ENCODE data around the gene RASGRP1. TPM values are rescaled to one million over a fixed set of nuclear protein-coding genes. Genes with fewer than 3 reads are reported as not detected.

The RASGRP1 gene
- total RNA-seq, 1 experiment from 2014 or later: 2.8 TPM

GRCh38 chr15:38482572-38482971 lies 82.0 kb downstream of the RASGRP1 start (continued):
- TF ChIP-seq TCF7 (CRISPR knock-in tag; IDR thresholded peaks at IDR 0.05; ENCODE audit: low read depth): no peak

GRCh38 chr15:38481761-38482160 lies 82.9 kb downstream of the RASGRP1 start:
- H3K4me3 Mint-ChIP-seq: no peak overlapping the region
- ATAC-seq (no peak), DNase-seq (ENCODE audit: low spot score) (no peak)
- H3K27ac Mint-ChIP-seq: no peak overlapping the region
- TF ChIP-seq ESRRA (CRISPR knock-in tag; IDR thresholded peaks at IDR 0.05; ENCODE audit: borderline replicate concordance): no peak
- TF ChIP-seq RELA (CRISPR knock-in tag; IDR thresholded peaks at IDR 0.05; ENCODE audit: borderline replicate concordance): no peak
- no peak for TF ChIP-seq PREB (CRISPR knock-in tag; IDR thresholded peaks at IDR 0.05; ENCODE audit: borderline replicate concordance)
- no peak for TF ChIP-seq ELF4 (CRISPR knock-in tag; IDR thresholded peaks at IDR 0.05; ENCODE audit: low read depth)
- no peak for TF ChIP-seq E2F1 (CRISPR knock-in tag; IDR thresholded peaks at IDR 0.05)
- TF ChIP-seq GTF2I (CRISPR knock-in tag; conservative IDR thresholded peaks at IDR 0.05): no peak
- TF ChIP-seq ZNF121 (CRISPR knock-in tag; IDR thresholded peaks at IDR 0.05): no peak
- no peak for TF ChIP-seq ATF2 (CRISPR knock-in tag; IDR thresholded peaks at IDR 0.05; ENCODE audit: borderline replicate concordance, low read depth)
- no peak for TF ChIP-seq NFATC4 (CRISPR knock-in tag; IDR thresholded peaks at IDR 0.05)
- no peak for TF ChIP-seq KAT7 (CRISPR knock-in tag; IDR thresholded peaks at IDR 0.05; ENCODE audit: borderline replicate concordance)
- no peak for TF ChIP-seq ZBTB21 (CRISPR knock-in tag; IDR thresholded peaks at IDR 0.05; ENCODE audit: borderline replicate concordance)
- TF ChIP-seq ZNF219 (CRISPR knock-in tag; IDR thresholded peaks at IDR 0.05; ENCODE audit: borderline replicate concordance): no peak
- TF ChIP-seq EMX1 (CRISPR knock-in tag; IDR thresholded peaks at IDR 0.05): no peak
- no peak for TF ChIP-seq PRRX2 (CRISPR knock-in tag; IDR thresholded peaks at IDR 0.05)
- TF ChIP-seq TCF7 (CRISPR knock-in tag; IDR thresholded peaks at IDR 0.05; ENCODE audit: low read depth): no peak
- no peaks in the 10 kb centered on the region for H3K9me3 Mint-ChIP-seq
- no peaks in the 10 kb centered on the region for H3K4me1 Mint-ChIP-seq
- CTCF ChIA-PET: interaction anchor here (1.0 kb wide), 1 partner anchor 82 kb away, joined by 3 read pairs; no protein-coding TSS in a partner anchor
- H3K36me3 Mint-ChIP-seq: peaks cover 25% of the 10 kb centered on the region
- POLR2A ChIA-PET: no interaction called here
- H3K27me3 Mint-ChIP-seq (ENCODE audit: low read depth): no peaks in the 10 kb centered on the region

GRCh38 chr15:38481113-38481512 lies 83.5 kb downstream of the RASGRP1 start:
- DNase-seq (ENCODE audit: low spot score): no peak
- CTCF ChIA-PET: interaction anchor here (1.0 kb wide), 1 partner anchor 83 kb away, joined by 3 read pairs; no protein-coding TSS in a partner anchor
- H3K27me3 Mint-ChIP-seq (ENCODE audit: low read depth): no peaks in the 10 kb centered on the region
- H3K9me3 Mint-ChIP-seq: no peaks in the 10 kb centered on the region
- no peaks in the 10 kb centered on the region for H3K4me1 Mint-ChIP-seq
- H3K27ac Mint-ChIP-seq: no peak overlapping the region
- H3K4me3 Mint-ChIP-seq: no peak overlapping the region
- POLR2A ChIA-PET: no interaction called here
- H3K36me3 Mint-ChIP-seq: peaks cover 29% of the 10 kb centered on the region
- ATAC-seq: no peak
- TF ChIP-seq ZNF416 (CRISPR knock-in tag; IDR thresholded peaks at IDR 0.05) (no peak), GABPB1 (CRISPR knock-in tag; IDR thresholded peaks at IDR 0.05) (no peak), FOXJ3 (CRISPR knock-in tag; IDR thresholded peaks at IDR 0.05; ENCODE audit: borderline replicate concordance) (no peak), ZNF317 (CRISPR knock-in tag; IDR thresholded peaks at IDR 0.05; ENCODE audit: borderline replicate concordance, low read depth) (no peak), USF2 (CRISPR knock-in tag; IDR thresholded peaks at IDR 0.05) (no peak), NR1H2 (CRISPR knock-in tag; IDR thresholded peaks at IDR 0.05) (no peak), FOXK1 (CRISPR knock-in tag; IDR thresholded peaks at IDR 0.05) (no peak), ATF3 (CRISPR knock-in tag; conservative IDR thresholded peaks at IDR 0.05) (no peak), PRRX2 (CRISPR knock-in tag; IDR thresholded peaks at IDR 0.05) (no peak), ZNF425 (CRISPR knock-in tag; conservative IDR thresholded peaks at IDR 0.05) (no peak)
